ENCODE data around the gene CEMIP.

CEMIP gene

GRCh38 chr15:80778964-80779657 is at the start of gene CEMIP:
CEMIP (plus strand) TSS chr15:80779370; CDS start chr15:80873880, 94,510 bp downstream.
- DNase-seq (ENCODE audit: low read depth) = no peak

DNA sequence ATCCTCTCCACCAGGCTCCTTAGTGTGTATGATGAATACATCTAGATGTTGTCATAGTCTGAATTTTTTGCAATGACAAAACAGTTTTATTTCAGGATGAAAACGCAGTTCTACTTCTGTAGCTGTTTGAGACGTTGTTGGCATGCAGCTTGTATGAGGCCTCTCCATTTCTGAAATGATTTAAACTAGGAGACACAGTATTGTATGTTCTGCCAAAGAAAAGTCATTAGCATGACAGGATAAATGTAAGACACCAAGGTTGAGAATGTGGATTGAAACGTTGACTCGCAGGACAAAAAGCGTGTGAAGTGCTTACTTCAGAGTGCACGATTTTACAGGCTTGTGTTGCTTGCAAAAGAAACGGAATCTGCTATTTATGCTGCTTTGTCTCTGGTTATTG is 48.8 kb upstream of the CEMIP start:
- no peak for DNase-seq (ENCODE audit: low read depth)

- no peak for DNase-seq (ENCODE audit: low read depth)
Measured at GRCh38 chr15:80730926-80731325, 48.2 kb upstream of the CEMIP start.

- no peak for DNase-seq (ENCODE audit: low read depth)
Measured at GRCh38 chr15:80732167-80732566, 47.0 kb upstream of the CEMIP start.

GRCh38 chr15:80732818-80733217 is 46.4 kb upstream of the CEMIP start:
- DNase-seq (ENCODE audit: low read depth) = no peak

DNA sequence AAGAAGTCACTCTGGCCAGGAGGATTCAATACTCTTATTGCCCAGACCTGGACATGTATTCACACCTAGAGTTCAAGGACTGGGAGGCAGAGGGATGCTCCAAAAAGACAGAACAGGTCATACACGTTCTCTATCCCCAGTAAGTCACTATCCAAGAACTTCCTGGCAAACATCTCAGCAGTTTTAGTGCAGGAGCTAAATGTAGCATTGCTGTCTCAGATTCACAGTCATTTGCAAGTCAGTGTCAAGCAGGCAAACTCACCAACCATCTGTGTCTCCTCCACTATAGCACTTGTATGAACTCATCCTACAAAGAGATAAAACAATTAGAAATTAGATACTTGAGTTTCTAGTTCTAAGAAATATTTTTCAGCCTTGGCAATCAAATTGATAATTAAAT is 45.7 kb upstream of the CEMIP start:
- no peak for DNase-seq (ENCODE audit: low read depth)

- DNase-seq (ENCODE audit: low read depth) = no peak
Measured at GRCh38 chr15:80735344-80735743, 43.8 kb upstream of the CEMIP start.

GRCh38 chr15:80736560-80736959 is 42.6 kb upstream of the CEMIP start:
- no peak for DNase-seq (ENCODE audit: low read depth)

DNA sequence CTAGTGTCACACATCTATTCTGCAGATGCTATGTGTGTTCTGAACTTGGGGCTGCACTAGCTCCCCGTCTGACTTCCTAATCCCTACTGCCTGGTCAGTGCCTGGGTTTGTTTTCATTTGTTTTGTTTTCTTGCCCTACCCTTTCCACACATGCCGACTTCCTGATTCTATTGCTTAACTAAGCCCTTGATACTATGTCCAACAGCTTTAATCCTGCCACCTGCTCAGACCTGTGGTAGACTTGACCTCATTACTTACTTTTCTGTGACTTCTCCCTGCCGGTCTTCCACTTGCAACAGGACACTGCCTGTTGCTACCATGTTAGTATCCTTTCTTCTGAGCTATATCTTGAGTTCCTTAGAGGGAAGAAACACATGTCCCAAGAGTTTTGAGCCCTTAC is 39.3 kb upstream of the CEMIP start:
- DNase-seq (ENCODE audit: low read depth) = no peak

- no peak for DNase-seq (ENCODE audit: low read depth)
Measured at GRCh38 chr15:80742081-80742480, 37.1 kb upstream of the CEMIP start.

DNA sequence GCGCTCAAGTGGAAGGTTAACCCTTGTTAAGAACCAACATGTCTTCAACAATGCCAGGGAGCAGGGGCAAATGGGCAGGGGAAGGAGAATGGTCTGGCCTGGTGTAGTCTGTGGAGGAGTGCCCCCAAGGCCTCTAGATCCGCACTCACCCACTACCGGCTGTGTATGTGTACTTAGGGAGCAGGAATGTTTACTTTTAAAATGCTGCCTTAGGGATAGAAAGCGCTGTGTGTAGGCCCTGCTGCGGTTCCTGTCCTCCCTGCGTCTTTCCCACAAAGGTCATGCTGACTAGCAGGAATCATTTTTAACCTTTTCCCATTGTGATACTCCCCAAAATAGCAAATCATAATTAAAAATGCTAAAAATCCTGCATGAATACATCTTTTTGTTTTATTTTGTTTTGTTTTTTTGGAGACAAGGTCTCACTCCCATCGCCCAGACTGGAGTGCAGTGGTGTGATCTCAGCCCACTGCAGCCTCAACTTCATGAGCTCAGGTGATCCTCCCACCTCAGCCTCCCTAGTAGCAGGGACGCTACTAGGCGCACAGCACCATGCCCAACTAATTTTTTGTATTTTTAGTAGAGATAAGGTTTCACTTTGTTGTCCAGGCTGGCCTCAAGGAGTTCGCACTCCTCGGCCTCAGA is 35.9 kb upstream of the CEMIP start:
- DNase-seq (ENCODE audit: low read depth) = no peak

DNA sequence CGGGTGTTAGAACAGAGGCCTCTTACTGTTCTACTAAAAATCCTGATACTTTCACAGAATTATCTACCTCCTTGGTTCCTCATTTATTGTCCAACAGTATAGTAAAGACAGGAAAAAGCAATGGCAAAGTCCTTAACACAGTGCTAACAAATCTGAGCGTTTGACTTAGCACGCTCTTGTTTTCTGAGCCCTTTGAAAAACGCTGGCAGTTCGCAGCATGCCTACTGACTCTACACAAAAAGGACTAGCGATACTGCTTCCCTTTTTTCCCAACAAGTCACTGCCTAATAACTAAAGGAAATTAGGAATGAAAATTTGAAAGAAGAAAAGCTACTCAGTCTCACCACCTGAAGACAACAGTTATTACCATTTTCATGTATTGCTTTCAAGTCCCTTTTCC is 34.8 kb upstream of the CEMIP start:
- no peak for DNase-seq (ENCODE audit: low read depth)

- DNase-seq (ENCODE audit: low read depth) = no peak
Measured at GRCh38 chr15:80744826-80745225, 34.3 kb upstream of the CEMIP start.

DNA sequence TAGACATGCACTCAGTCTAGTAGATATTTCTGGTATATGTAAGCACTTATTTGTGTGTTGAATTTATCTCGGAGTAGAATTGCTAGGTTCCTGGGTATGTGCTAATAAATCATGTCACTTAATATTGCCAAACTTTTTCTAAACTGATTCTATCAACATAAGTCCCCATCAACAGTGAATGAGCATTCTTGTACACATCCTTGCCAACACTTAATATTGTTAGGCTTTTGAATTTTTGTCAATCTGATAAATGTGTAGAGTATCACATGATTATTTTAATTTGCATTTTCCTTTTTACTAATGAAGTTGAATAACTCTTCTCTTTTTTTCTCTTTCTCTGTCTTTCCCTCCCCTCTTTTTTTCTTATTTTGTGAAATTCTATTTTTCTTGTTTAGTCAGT is 33.3 kb upstream of the CEMIP start:
- DNase-seq (ENCODE audit: low read depth) = no peak

- no peak for DNase-seq (ENCODE audit: low read depth)
Measured at GRCh38 chr15:80747317-80748053, 31.7 kb upstream of the CEMIP start.

DNA sequence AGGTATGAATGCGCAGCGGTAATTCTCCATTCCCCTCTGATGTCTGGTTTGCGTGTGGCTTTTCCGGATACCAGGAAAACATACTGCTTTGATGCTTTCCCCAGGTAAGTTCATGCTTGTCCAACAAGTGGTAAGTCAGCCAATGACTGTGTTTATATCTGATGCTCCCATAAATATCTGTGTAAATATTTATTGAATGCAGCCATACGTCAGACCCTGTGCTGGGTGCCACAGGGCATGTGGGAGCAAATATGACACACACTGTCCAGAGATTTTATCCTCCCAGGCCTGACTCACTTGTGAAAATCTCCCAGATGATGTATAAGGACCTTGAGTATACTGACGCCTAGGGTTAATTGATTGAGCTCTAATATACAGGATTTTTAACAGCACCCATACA is 29.6 kb upstream of the CEMIP start:
- DNase-seq (ENCODE audit: low read depth) = no peak

- DNase-seq (ENCODE audit: low read depth) = no peak
Measured at GRCh38 chr15:80750575-80750974, 28.6 kb upstream of the CEMIP start.

DNA sequence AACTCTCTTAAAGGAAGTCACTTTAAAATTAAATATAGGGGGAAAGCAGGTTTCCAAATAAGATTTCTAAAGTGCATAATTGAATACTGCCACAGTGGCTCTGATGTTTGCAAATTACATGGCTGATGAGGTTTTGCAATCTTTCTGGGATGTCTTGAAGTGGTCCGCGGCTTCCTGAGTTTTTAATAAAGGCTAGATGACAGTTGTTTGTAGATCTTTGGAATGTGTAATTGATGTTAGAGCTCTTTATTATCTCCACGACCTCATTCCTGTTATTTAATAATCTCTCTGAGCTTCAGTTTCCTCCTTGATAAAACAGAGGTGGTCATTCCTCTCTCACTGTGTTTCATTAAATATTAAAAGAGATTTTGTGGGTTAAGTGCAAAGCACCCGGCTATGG is 27.0 kb upstream of the CEMIP start:
- no peak for DNase-seq (ENCODE audit: low read depth)

GRCh38 chr15:80753161-80753560 is 26.0 kb upstream of the CEMIP start:
- no peak for DNase-seq (ENCODE audit: low read depth)

DNA sequence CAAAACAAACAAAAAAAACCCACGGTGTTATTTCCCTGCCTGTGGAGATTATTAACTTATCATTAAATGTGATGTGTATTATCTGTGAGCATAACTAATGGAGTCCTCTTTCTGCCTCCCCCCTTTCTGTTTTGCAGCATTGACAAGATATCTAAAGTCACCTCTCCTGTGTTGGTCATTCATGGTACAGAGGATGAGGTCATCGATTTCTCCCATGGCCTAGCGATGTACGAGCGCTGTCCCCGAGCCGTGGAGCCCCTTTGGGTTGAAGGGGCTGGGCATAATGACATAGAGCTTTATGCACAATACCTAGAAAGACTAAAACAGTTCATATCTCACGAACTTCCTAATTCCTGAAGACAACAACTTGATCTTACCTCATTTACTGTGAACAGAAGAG is 25.2 kb upstream of the CEMIP start:
- DNase-seq (ENCODE audit: low read depth) = no peak

GRCh38 chr15:80755885-80756284 is 23.3 kb upstream of the CEMIP start:
- no peak for DNase-seq (ENCODE audit: low read depth)

- DNase-seq (ENCODE audit: low read depth) = no peak
Measured at GRCh38 chr15:80758130-80758745, 20.9 kb upstream of the CEMIP start.

DNA sequence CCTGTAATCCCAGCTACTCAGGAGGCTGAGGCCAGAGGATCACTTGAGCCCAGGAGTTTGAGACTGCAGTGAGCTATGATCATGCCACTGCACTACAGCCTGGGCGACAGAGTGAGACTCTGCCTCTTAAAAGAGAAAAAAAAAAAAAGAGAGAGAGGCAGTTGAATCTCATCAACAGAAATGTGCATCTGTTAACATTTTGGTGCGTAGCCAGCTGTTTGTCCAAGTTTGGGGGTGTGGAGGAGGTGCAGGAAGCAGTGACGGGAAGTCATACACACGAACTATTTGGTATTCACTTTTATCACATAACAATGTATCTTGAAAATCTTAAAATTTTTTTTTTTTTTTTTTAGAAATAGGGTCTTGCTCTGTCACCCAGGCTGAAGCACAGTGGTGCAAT is 18.2 kb upstream of the CEMIP start:
- DNase-seq (ENCODE audit: low read depth) = no peak
